DND-41 (cell line): ENCODE measurements around the gene SIDT2.

Experiments used
- ATAC-seq: fragments of 200-7000 bp; cut with Tn5 transposase; 3 replicates; pipeline ENCODE4 v1.9.1; 2021; ENCODE audit warnings: low read depth; ENCODE audit not compliant: insufficient read depth
- DNase-seq: peaks from one replicate; pipeline ENCODE4 v3.0.0-alpha.2; 2020
- H2AFZ ChIP-seq: 2 replicates; pipeline ENCODE4 v1.6.0; 2012; ENCODE audit warnings: low read depth, low read length
- H3K27ac ChIP-seq: 2 replicates; pipeline ENCODE4 v1.5.1; 2012; ENCODE audit warnings: low read length, inconsistent platforms
- H3K27me3 ChIP-seq: fragments of 200-600 bp; sonication (generic); 2 replicates; pipeline ENCODE4 v1.6.0; 2012; ENCODE audit warnings: low read length, mild to moderate bottlenecking, inconsistent platforms; ENCODE audit not compliant: insufficient read depth, poor library complexity
- H3K36me3 ChIP-seq: 2 replicates; pipeline ENCODE4 v1.5.1; 2012; ENCODE audit warnings: low read length, inconsistent platforms; ENCODE audit not compliant: insufficient read depth
- H3K4me1 ChIP-seq: 2 replicates; pipeline ENCODE4 v1.5.1; 2012; ENCODE audit warnings: mild to moderate bottlenecking, low read length; ENCODE audit not compliant: insufficient read depth
- H3K4me2 ChIP-seq: 2 replicates; pipeline ENCODE4 v1.6.0; 2012; ENCODE audit warnings: mild to moderate bottlenecking, moderate library complexity, low read length, inconsistent platforms; ENCODE audit not compliant: insufficient read depth
- H3K4me3 ChIP-seq, 2 experiments: fragments of 200-600 bp in 1 of 2; shearing (Covaris generic) in 1 of 2; 2 replicates each; pipeline ENCODE4 v1.5.1; 2012 to 2016; ENCODE audit warnings: inconsistent platforms in 2 of 2, low read length in 2 of 2, mild to moderate bottlenecking in 2 of 2, low read depth in 1 of 2, moderate library complexity in 1 of 2
- H3K79me2 ChIP-seq: 2 replicates; pipeline ENCODE4 v1.6.0; 2012; ENCODE audit warnings: low read length, inconsistent platforms; ENCODE audit not compliant: insufficient read depth
- H3K9ac ChIP-seq: 2 replicates; pipeline ENCODE4 v1.6.0; 2012; ENCODE audit warnings: low read depth, mild to moderate bottlenecking, inconsistent platforms, low read length, moderate library complexity
- H3K9me3 ChIP-seq: 2 replicates; pipeline ENCODE4 v1.5.1; 2012; ENCODE audit warnings: low read length, moderate library complexity, mild to moderate bottlenecking, inconsistent platforms; ENCODE audit not compliant: insufficient read depth, severe bottlenecking
- H4K20me1 ChIP-seq: 2 replicates; pipeline ENCODE4 v1.6.0; 2012; ENCODE audit warnings: low read length; ENCODE audit not compliant: insufficient read depth
- CTCF ChIP-seq: IDR thresholded peaks from 2 replicates; pipeline ENCODE4 v1.5.1; 2012; ENCODE audit warnings: borderline replicate concordance, low read length, moderate library complexity, mild to moderate bottlenecking; ENCODE audit not compliant: poor library complexity, severe bottlenecking; ENCODE audit errors: extremely low read depth
- EZH2 ChIP-seq: IDR thresholded peaks from 3 replicates; pipeline ENCODE4 v1.6.1; 2012; ENCODE audit warnings: borderline replicate concordance, low read depth, mild to moderate bottlenecking, moderate library complexity, low read length, inconsistent platforms; ENCODE audit not compliant: severe bottlenecking

SIDT2 gene

GRCh38 chr11:117197516-117198456, 19.2 kb downstream of the SIDT2 start:
- Histone ChIP-seq H3K36me3 (0 out of 2 replicates have a peak, but pooled peaks cover 3% of the 10 kb centered on the region), H3K4me1 (no peaks in the 10 kb centered on the region), H3K4me3 (no peak overlapping the region), H3K9ac (no peak overlapping the region), H3K9me3 (no peaks in the 10 kb centered on the region), H3K27ac (no peak overlapping the region), H3K79me2 (no peaks in the 10 kb centered on the region), H2AFZ (no peak overlapping the region), H3K4me2 (no peak overlapping the region), H4K20me1 (no peaks in the 10 kb centered on the region), H3K27me3 (no peaks in the 10 kb centered on the region)
- TF ChIP-seq CTCF = peak; percentile 54
- no peak for TF ChIP-seq EZH2
- DNase-seq (no peak), ATAC-seq (no peak)

- Histone ChIP-seq H3K9me3 (no peaks in the 10 kb centered on the region), H3K27me3 (no peaks in the 10 kb centered on the region), H3K4me2 (no peak overlapping the region), H4K20me1 (no peaks in the 10 kb centered on the region), H3K36me3 (no peaks in the 10 kb centered on the region), H3K27ac (no peak overlapping the region), H3K4me1 (no peaks in the 10 kb centered on the region), H2AFZ (no peak overlapping the region), H3K4me3 (no peak overlapping the region), H3K79me2 (no peaks in the 10 kb centered on the region), H3K9ac (no peak overlapping the region)
- no peak for ATAC-seq
- DNase-seq = no peak
- TF ChIP-seq CTCF (no peak), EZH2 (no peak)
Observed at GRCh38 chr11:117198613-117199012, 20.1 kb downstream of the SIDT2 start.

GRCh38 chr11:117199053-117199915, 20.7 kb downstream of the SIDT2 start, which contains the start of gene TAGLN:
Gene TAGLN, plus strand, starts transcription at chr11:117199370. Its CDS starts 3,644 bp downstream, at chr11:117203014.
- Histone ChIP-seq H3K4me3 (no peak within 1 kb of the TSS), H3K27ac (no peak within 1 kb of the TSS), H3K36me3 (peaks cover under 1% of the 10 kb centered on the region; the same call in 1 of the 2 replicates)

More at GRCh38 chr11:117199053-117199915, 20.7 kb downstream of the SIDT2 start, which contains the start of gene TAGLN:
- Histone ChIP-seq H3K9me3 (no peaks in the 10 kb centered on the region), H3K9ac (no peak within 1 kb of the TSS), H3K79me2 (no peaks in the 10 kb centered on the region), H3K4me1 (no peaks in the 10 kb centered on the region), H3K4me2 (no peak within 1 kb of the TSS), H4K20me1 (no peaks in the 10 kb centered on the region), H3K27me3 (no peaks in the 10 kb centered on the region), H2AFZ (no peak within 1 kb of the TSS)
- DNase-seq = no peak
- TF ChIP-seq CTCF (no peak), EZH2 (no peak)
- ATAC-seq = 0 out of 3 replicates have a peak, but pooled peaks have one; percentile 4
